ENCODE data around the gene ACTN1. TPM values are rescaled to one million over a fixed set of nuclear protein-coding genes. Genes with fewer than 3 reads are reported as not detected.

Gene ACTN1
- total and polyA plus RNA-seq, 2 experiments from 2014 or later, result 88.0 to 163 TPM

GRCh38 chr14:68956724-68957123 lies 22.4 kb downstream of the ACTN1 start:
- no peaks in the 10 kb centered on the region for H4K20me1 ChIP-seq (ENCODE audit: insufficient read depth, poor library complexity, severe bottlenecking)
- no peaks in the 10 kb centered on the region for H3K9me2 ChIP-seq (replicated peaks; ENCODE audit: insufficient read depth)
- TF ChIP-seq EZH2 (IDR thresholded peaks at IDR 0.05; ENCODE audit: borderline replicate concordance) (no peak), EZH2phosphoT487 (IDR thresholded peaks at IDR 0.05; ENCODE audit: low read depth, severe bottlenecking, unreplicated experiment) (no peak), CTCF (IDR thresholded peaks at IDR 0.05; ENCODE audit: poor library complexity) (no peak)
- no peak overlapping the region for H3K4me2 ChIP-seq
- peaks cover 99% of the 10 kb centered on the region for H3K79me2 ChIP-seq
- no peaks in the 10 kb centered on the region for H3K9me3 ChIP-seq (ENCODE audit: low read depth)
- DNase-seq (ENCODE audit: low spot score), result no peak
- WGBS (ENCODE audit: low lambda C conversion rate, missing lambda C conversion rate), result 90% methylated on average over 3 of the region's 3 CpGs
- H2AFZ ChIP-seq, result no peak overlapping the region
- H3K4me1 ChIP-seq (ENCODE audit: insufficient read depth), result peaks cover 58% of the 10 kb centered on the region
- no peak overlapping the region for H3K4me3 ChIP-seq
- H3K27me3 ChIP-seq, result no peaks in the 10 kb centered on the region
- H3K27ac ChIP-seq, result no peak overlapping the region
- no peaks in the 10 kb centered on the region for H3K36me3 ChIP-seq (replicated peaks; ENCODE audit: insufficient read depth, low read depth)

GRCh38 chr14:68955851-68956179 lies 23.3 kb downstream of the ACTN1 start:
- no peak overlapping the region for H2AFZ ChIP-seq
- WGBS (ENCODE audit: low lambda C conversion rate, missing lambda C conversion rate), result 61% methylated on average over 5 of the region's 5 CpGs
- no peaks in the 10 kb centered on the region for H3K9me3 ChIP-seq (ENCODE audit: low read depth)
- DNase-seq (ENCODE audit: low spot score), result no peak
- peak overlapping the region; percentile 73 for H3K27ac ChIP-seq
- peak overlapping the region; percentile 58 for H3K4me2 ChIP-seq
- TF ChIP-seq EZH2 (IDR thresholded peaks at IDR 0.05; ENCODE audit: borderline replicate concordance), result no peak
- no peak for TF ChIP-seq EZH2phosphoT487 (IDR thresholded peaks at IDR 0.05; ENCODE audit: low read depth, severe bottlenecking, unreplicated experiment)
- no peak for TF ChIP-seq CTCF (IDR thresholded peaks at IDR 0.05; ENCODE audit: poor library complexity)
- H3K27me3 ChIP-seq, result no peaks in the 10 kb centered on the region
- H3K4me3 ChIP-seq, result no peak overlapping the region
- H3K9me2 ChIP-seq (replicated peaks; ENCODE audit: insufficient read depth), result no peaks in the 10 kb centered on the region
- peaks cover 99% of the 10 kb centered on the region for H3K79me2 ChIP-seq
- no peaks in the 10 kb centered on the region for H3K36me3 ChIP-seq (replicated peaks; ENCODE audit: insufficient read depth, low read depth)
- peaks cover 67% of the 10 kb centered on the region for H3K4me1 ChIP-seq (ENCODE audit: insufficient read depth)
- no peaks in the 10 kb centered on the region for H4K20me1 ChIP-seq (ENCODE audit: insufficient read depth, poor library complexity, severe bottlenecking)

- no peak for DNase-seq (ENCODE audit: low spot score)
- no peaks in the 10 kb centered on the region for H3K36me3 ChIP-seq (replicated peaks; ENCODE audit: insufficient read depth, low read depth)
- H3K79me2 ChIP-seq, result peaks cover 99% of the 10 kb centered on the region
- H3K4me2 ChIP-seq, result peak overlapping the region; percentile 58
- no peak for TF ChIP-seq CTCF (IDR thresholded peaks at IDR 0.05; ENCODE audit: poor library complexity)
- no peak for TF ChIP-seq EZH2 (IDR thresholded peaks at IDR 0.05; ENCODE audit: borderline replicate concordance)
- no peak for TF ChIP-seq EZH2phosphoT487 (IDR thresholded peaks at IDR 0.05; ENCODE audit: low read depth, severe bottlenecking, unreplicated experiment)
- no peak overlapping the region for H3K4me3 ChIP-seq
- peak overlapping the region; percentile 73 for H3K27ac ChIP-seq
- no peak overlapping the region for H2AFZ ChIP-seq
- H3K9me2 ChIP-seq (replicated peaks; ENCODE audit: insufficient read depth), result no peaks in the 10 kb centered on the region
- no peaks in the 10 kb centered on the region for H3K9me3 ChIP-seq (ENCODE audit: low read depth)
- 65% methylated on average over 10 of the region's 10 CpGs for WGBS (ENCODE audit: low lambda C conversion rate, missing lambda C conversion rate)
- H3K27me3 ChIP-seq, result no peaks in the 10 kb centered on the region
- no peaks in the 10 kb centered on the region for H4K20me1 ChIP-seq (ENCODE audit: insufficient read depth, poor library complexity, severe bottlenecking)
- H3K4me1 ChIP-seq (ENCODE audit: insufficient read depth), result peaks cover 70% of the 10 kb centered on the region
Observed at GRCh38 chr14:68955164-68955850, 23.8 kb downstream of the ACTN1 start.

Measured in hepatocyte (in vitro differentiated cells).